Measurements from ENCODE around the gene CLSTN1.

Gene CLSTN1

DNA sequence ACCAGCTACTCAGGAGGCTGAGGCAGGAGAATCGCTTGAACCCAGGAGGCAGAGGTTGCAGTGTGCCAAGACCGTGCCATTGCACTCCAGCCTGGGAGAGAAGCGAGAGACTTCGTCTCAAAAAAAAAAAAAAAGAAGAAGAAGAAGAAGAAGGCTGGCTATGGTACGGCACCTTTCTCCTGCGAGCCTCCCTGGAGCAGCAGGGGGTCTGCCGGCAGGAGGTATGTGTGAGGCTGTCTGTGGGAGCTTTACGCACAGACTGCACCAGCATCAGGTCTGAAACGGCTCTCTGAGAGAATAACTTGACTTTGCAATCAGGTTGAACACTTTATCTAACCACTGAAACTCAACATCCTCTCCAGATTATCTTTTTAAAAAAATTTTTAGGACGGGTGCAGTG, 44.9 kb downstream of the CLSTN1 start:
- no CpG with 5 or more reads among the region's 10 CpGs for WGBS (ENCODE audit: extremely low coverage, insufficient coverage, insufficient read length)

DNA sequence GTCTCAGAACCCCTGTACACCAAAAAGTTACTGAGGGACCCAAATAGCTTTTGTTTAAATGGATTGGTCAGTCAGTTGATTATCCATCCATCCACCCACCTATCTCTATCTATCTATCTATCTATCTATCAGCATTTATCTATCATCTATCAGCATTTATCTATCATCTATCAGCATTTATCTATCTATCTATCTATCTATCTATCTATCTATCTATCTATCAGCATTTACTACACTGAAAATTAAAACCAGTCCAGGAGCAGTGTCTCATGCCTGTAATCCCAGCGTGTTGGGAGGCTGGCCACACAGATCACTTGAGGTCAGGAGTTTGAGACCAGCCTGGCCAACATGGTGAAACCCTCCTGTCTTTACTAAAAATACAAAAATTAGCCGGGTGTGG, 47.1 kb downstream of the CLSTN1 start:
- Histone ChIP-seq H3K23ac (ENCODE audit: low read length) (no peak overlapping the region), H2BK5ac (ENCODE audit: low read depth, low read length, poor library complexity) (no peak overlapping the region), H3K36me3 (ENCODE audit: control insufficient read depth in 1 of 2, insufficient read depth in 2 of 2, low read length in 2 of 2) (peaks cover 2 to 7% of the 10 kb centered on the region in 2 experiments), H2BK120ac (ENCODE audit: insufficient read depth, low read length, poor library complexity) (no peak overlapping the region), H4K8ac (ENCODE audit: low read depth, low read length) (no peak overlapping the region), H3K4me1 (ENCODE audit: control insufficient read depth in 1 of 2, insufficient read depth in 2 of 2, low read length in 2 of 2) (peaks cover 0 to 5% of the 10 kb centered on the region in 2 experiments), H3K79me1 (ENCODE audit: low read length) (no peaks in the 10 kb centered on the region), H4K91ac (ENCODE audit: low read depth, low read length) (no peak overlapping the region), H3K27ac (ENCODE audit: low read depth, low read length) (no peak overlapping the region), H3K4me3 (ENCODE audit: low read depth, low read length) (no peak overlapping the region), H3K9ac (ENCODE audit: low read length) (no peak overlapping the region), H2BK12ac (ENCODE audit: low read length) (no peak overlapping the region), H4K12ac (ENCODE audit: low read depth, low read length) (no peak overlapping the region), H3K27me3 (ENCODE audit: insufficient read depth, low read length) (no peaks in the 10 kb centered on the region), H3K14ac (ENCODE audit: low read length) (no peak overlapping the region), H3K4me2 (ENCODE audit: low read length) (no peak overlapping the region), H3K18ac (ENCODE audit: low read length) (no peak overlapping the region), H2AK5ac (ENCODE audit: low read length) (no peak overlapping the region), H2AFZ (ENCODE audit: insufficient read depth, low read length, poor library complexity) (no peak overlapping the region), H3K9me3 (ENCODE audit: insufficient read depth, low read depth, low read length) (no peaks in the 10 kb centered on the region), H3K79me2 (ENCODE audit: control insufficient read depth, insufficient read depth, low read length, poor library complexity) (no peaks in the 10 kb centered on the region), H3K4ac (ENCODE audit: low read depth, low read length) (no peak overlapping the region)
- DNase-seq = no peak
- WGBS (ENCODE audit: extremely low coverage, insufficient coverage, insufficient read length) = no CpG with 5 or more reads among the region's 2 CpGs

More for the DNA sequence above, 44.9 kb downstream of the CLSTN1 start:
- Histone ChIP-seq H4K91ac (ENCODE audit: low read depth, low read length) (no peak overlapping the region), H3K23ac (ENCODE audit: low read length) (no peak overlapping the region), H3K9me3 (ENCODE audit: insufficient read depth, low read depth, low read length) (no peaks in the 10 kb centered on the region), H3K27ac (ENCODE audit: low read depth, low read length) (no peak overlapping the region), H4K12ac (ENCODE audit: low read depth, low read length) (no peak overlapping the region), H3K9ac (ENCODE audit: low read length) (no peak overlapping the region), H3K27me3 (ENCODE audit: insufficient read depth, low read length) (no peaks in the 10 kb centered on the region), H2BK120ac (ENCODE audit: insufficient read depth, low read length, poor library complexity) (no peak overlapping the region), H3K36me3 (ENCODE audit: control insufficient read depth in 1 of 2, insufficient read depth in 2 of 2, low read length in 2 of 2) (peaks cover 0 to 2% of the 10 kb centered on the region in 2 experiments), H3K4ac (ENCODE audit: low read depth, low read length) (no peak overlapping the region), H3K79me2 (ENCODE audit: control insufficient read depth, insufficient read depth, low read length, poor library complexity) (no peaks in the 10 kb centered on the region), H3K4me2 (ENCODE audit: low read length) (no peak overlapping the region), H3K4me3 (ENCODE audit: low read depth, low read length) (no peak overlapping the region), H3K79me1 (ENCODE audit: low read length) (no peaks in the 10 kb centered on the region), H3K18ac (ENCODE audit: low read length) (no peak overlapping the region), H2AK5ac (ENCODE audit: low read length) (no peak overlapping the region), H4K8ac (ENCODE audit: low read depth, low read length) (no peak overlapping the region), H2AFZ (ENCODE audit: insufficient read depth, low read length, poor library complexity) (no peak overlapping the region), H3K14ac (ENCODE audit: low read length) (no peak overlapping the region), H2BK5ac (ENCODE audit: low read depth, low read length, poor library complexity) (no peak overlapping the region), H3K4me1 (ENCODE audit: control insufficient read depth in 1 of 2, insufficient read depth in 2 of 2, low read length in 2 of 2) (peaks cover 0 to 5% of the 10 kb centered on the region in 2 experiments), H2BK12ac (ENCODE audit: low read length) (no peak overlapping the region)
- no peak for DNase-seq

DNA sequence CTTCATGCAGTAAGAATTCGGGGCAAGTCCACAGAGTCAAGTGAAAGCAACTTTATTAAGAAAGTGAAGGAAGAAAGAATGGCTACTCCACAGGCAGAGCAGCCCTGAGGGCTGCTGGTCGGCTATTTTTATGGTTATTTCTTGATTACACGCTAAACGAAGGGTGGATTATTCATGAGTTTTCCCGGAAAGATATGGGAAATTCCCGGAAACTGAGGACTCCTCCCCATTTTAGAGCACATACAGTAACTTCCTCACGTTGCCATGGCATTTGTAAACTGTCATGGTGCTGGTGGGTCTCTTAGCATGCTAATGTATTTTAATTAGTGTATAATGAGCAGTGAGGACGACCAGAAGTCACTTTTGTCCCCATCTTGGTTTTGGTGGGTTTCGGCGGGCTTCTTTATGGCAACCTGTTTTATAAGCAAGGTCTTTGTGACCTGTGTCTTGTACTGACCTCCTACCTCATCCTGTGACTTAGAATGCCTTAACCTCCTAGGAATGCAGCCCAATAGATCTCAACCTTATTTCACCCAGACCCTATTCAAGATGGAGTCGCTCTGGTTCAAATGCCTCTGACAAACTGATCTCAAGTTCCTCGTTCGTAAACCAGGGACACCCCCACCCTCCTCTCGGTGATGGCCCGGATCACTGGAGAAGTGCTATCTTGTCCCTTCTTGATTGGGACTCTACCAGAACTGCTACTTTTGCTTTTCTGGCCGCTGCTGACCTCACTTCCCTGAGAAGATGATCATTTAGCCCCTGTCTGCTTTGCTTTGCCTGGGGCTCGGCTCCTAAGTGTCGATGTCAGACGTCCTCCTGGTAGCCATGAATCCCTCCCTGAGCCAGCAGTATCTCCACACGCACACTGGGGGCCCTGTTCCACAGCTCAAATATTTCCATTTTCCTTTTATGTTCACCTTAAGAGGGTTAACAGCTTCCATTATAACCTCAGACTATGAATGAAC, 48.8 kb downstream of the CLSTN1 start:
- Histone ChIP-seq H3K18ac (ENCODE audit: low read length) (no peak overlapping the region), H2BK120ac (ENCODE audit: insufficient read depth, low read length, poor library complexity) (no peak overlapping the region), H3K9ac (ENCODE audit: low read length) (no peak overlapping the region)

DNA sequence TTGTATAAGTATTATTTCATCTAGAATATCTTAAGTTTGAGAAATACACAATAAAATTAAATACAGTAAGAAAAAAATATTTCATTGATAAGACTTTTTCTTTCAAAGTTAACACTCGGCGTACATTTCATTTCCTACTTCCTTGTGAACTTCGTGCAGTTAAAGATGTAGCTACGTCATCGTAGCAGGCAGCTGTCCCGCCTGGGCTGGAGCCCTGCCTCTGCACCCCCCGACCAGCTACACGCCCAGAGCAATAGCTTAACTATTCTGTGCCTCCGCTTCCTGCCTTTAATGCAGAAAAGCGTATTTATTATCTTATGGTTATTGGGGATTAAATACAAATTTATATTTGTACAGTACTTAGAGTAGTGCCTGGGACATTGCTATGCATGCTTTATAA, 53.5 kb downstream of the CLSTN1 start:
- H3K79me2 ChIP-seq (ENCODE audit: control insufficient read depth, insufficient read depth, low read length, poor library complexity) = no peaks in the 10 kb centered on the region
- H3K18ac ChIP-seq (ENCODE audit: low read length) = no peak overlapping the region
- H3K36me3 ChIP-seq (ENCODE audit: control insufficient read depth in 1 of 2, insufficient read depth in 2 of 2, low read length in 2 of 2) = peaks cover 2 to 5% of the 10 kb centered on the region in 2 experiments
- no peak overlapping the region for H2BK5ac ChIP-seq (ENCODE audit: low read depth, low read length, poor library complexity)
- no peak overlapping the region for H3K4me3 ChIP-seq (ENCODE audit: low read depth, low read length)
- DNase-seq = no peak
- no peaks in the 10 kb centered on the region for H3K27me3 ChIP-seq (ENCODE audit: insufficient read depth, low read length)
- no peak overlapping the region for H4K8ac ChIP-seq (ENCODE audit: low read depth, low read length)
- no peaks in the 10 kb centered on the region for H3K79me1 ChIP-seq (ENCODE audit: low read length)
- H3K9ac ChIP-seq (ENCODE audit: low read length) = no peak overlapping the region
- H3K14ac ChIP-seq (ENCODE audit: low read length) = no peak overlapping the region
- H3K4ac ChIP-seq (ENCODE audit: low read depth, low read length) = no peak overlapping the region
- no peak overlapping the region for H4K91ac ChIP-seq (ENCODE audit: low read depth, low read length)
- H3K27ac ChIP-seq (ENCODE audit: low read depth, low read length) = no peak overlapping the region
- WGBS (ENCODE audit: extremely low coverage, insufficient coverage, insufficient read length) = no CpG with 5 or more reads among the region's 10 CpGs
- H2BK12ac ChIP-seq (ENCODE audit: low read length) = no peak overlapping the region
- H2BK120ac ChIP-seq (ENCODE audit: insufficient read depth, low read length, poor library complexity) = no peak overlapping the region
- H3K23ac ChIP-seq (ENCODE audit: low read length) = no peak overlapping the region
- no peak overlapping the region for H4K12ac ChIP-seq (ENCODE audit: low read depth, low read length)
- no peak overlapping the region for H3K4me2 ChIP-seq (ENCODE audit: low read length)
- H2AK5ac ChIP-seq (ENCODE audit: low read length) = no peak overlapping the region
- H3K9me3 ChIP-seq (ENCODE audit: insufficient read depth, low read depth, low read length) = no peaks in the 10 kb centered on the region
- H2AFZ ChIP-seq (ENCODE audit: insufficient read depth, low read length, poor library complexity) = no peak overlapping the region
- H3K4me1 ChIP-seq (ENCODE audit: control insufficient read depth in 1 of 2, insufficient read depth in 2 of 2, low read length in 2 of 2) = peaks cover 0 to 1% of the 10 kb centered on the region in 2 experiments

More for the DNA sequence above, 48.8 kb downstream of the CLSTN1 start:
- Histone ChIP-seq H3K4me3 (ENCODE audit: low read depth, low read length) (no peak overlapping the region), H4K12ac (ENCODE audit: low read depth, low read length) (no peak overlapping the region), H2BK12ac (ENCODE audit: low read length) (no peak overlapping the region), H3K23ac (ENCODE audit: low read length) (no peak overlapping the region), H2AK5ac (ENCODE audit: low read length) (no peak overlapping the region), H4K91ac (ENCODE audit: low read depth, low read length) (no peak overlapping the region), H3K9me3 (ENCODE audit: insufficient read depth, low read depth, low read length) (no peaks in the 10 kb centered on the region), H3K79me1 (ENCODE audit: low read length) (no peaks in the 10 kb centered on the region), H4K8ac (ENCODE audit: low read depth, low read length) (no peak overlapping the region), H3K4ac (ENCODE audit: low read depth, low read length) (no peak overlapping the region), H3K27ac (ENCODE audit: low read depth, low read length) (no peak overlapping the region), H3K27me3 (ENCODE audit: insufficient read depth, low read length) (no peaks in the 10 kb centered on the region), H3K4me2 (ENCODE audit: low read length) (no peak overlapping the region), H2AFZ (ENCODE audit: insufficient read depth, low read length, poor library complexity) (no peak overlapping the region), H3K4me1 (ENCODE audit: control insufficient read depth in 1 of 2, insufficient read depth in 2 of 2, low read length in 2 of 2) (peaks cover 0 to 5% of the 10 kb centered on the region in 2 experiments), H2BK5ac (ENCODE audit: low read depth, low read length, poor library complexity) (no peak overlapping the region), H3K14ac (ENCODE audit: low read length) (no peak overlapping the region), H3K79me2 (ENCODE audit: control insufficient read depth, insufficient read depth, low read length, poor library complexity) (no peaks in the 10 kb centered on the region), H3K36me3 (ENCODE audit: control insufficient read depth in 1 of 2, insufficient read depth in 2 of 2, low read length in 2 of 2) (peaks cover 2 to 5% of the 10 kb centered on the region in 2 experiments)
- no CpG with 5 or more reads among the region's 20 CpGs for WGBS (ENCODE audit: extremely low coverage, insufficient coverage, insufficient read length)
- no peak for DNase-seq

Measured in trophoblast cell (in vitro differentiated cells and primary cell).